GM13976 (cell line): ENCODE results near the gene SNRPA1.

Experiments used
- DNase-seq: peaks from one replicate; pipeline ENCODE4 v3.0.0; 2012; ENCODE audit warnings: low spot score
- CTCF ChIP-seq: IDR thresholded peaks from 2 replicates; pipeline ENCODE4 v1.5.1; 2012; ENCODE audit warnings: borderline replicate concordance, mild to moderate bottlenecking; ENCODE audit not compliant: insufficient read depth; ENCODE audit errors: extremely low read depth, missing control alignments, control extremely low read depth
- in situ Hi-C: fragments of 300-500 bp; cut with MboI; formaldehyde crosslinking; loops from one replicate; pipeline ENCODE4 v1.12.0; 2022; ENCODE audit warnings: low sequenced_read_pairs, mixed read lengths, inconsistent platforms; ENCODE audit not compliant: unreplicated experiment

SNRPA1 gene

DNA sequence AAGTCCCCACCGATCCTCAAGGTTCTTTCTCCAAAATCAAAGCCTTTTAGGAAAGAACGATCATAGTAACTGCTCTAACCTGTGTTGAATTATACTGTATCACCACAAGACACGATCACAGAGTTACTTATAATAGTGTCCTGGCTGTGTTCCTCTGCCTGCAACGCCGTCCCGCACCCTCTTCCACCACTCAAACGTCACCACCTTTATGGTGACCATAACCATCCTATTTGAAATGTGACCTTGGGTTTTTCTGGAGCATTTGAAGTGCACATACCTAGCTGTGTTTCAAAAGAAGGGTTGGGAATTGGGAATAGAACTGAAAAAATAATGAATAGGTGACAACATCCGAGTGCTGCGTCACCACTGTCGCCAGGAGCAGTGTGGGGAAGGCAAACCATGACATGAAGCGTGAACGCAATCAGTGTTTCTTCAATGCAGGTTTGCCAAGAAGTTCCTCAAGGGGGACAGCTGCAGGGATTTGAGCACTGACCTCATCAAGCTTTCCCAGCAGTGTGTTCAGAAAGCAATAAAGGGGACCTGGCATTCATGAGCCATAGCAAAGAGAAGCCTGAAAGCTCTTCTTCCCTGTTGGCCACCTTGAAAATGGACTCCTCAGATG is 17.0 kb downstream of the SNRPA1 start:
- in situ Hi-C loops = no loop called here
- DNase-seq = no peak
- no peak for TF ChIP-seq CTCF

GRCh38 chr15:101277038-101277822 is 17.8 kb downstream of the SNRPA1 start, which contains the start of gene SELENOS:
SELENOS (minus strand) TSS chr15:101277485; CDS start chr15:101277417, 68 bp downstream.
- peak; percentile 94 for DNase-seq
- TF ChIP-seq CTCF = no peak
- in situ Hi-C loops = no loop called here

- no peak for TF ChIP-seq CTCF
- in situ Hi-C loops = no loop called here
- no peak for DNase-seq
These were observed 18.5 kb downstream of the SNRPA1 start for GRCh38 chr15:101276501-101277037.

DNA sequence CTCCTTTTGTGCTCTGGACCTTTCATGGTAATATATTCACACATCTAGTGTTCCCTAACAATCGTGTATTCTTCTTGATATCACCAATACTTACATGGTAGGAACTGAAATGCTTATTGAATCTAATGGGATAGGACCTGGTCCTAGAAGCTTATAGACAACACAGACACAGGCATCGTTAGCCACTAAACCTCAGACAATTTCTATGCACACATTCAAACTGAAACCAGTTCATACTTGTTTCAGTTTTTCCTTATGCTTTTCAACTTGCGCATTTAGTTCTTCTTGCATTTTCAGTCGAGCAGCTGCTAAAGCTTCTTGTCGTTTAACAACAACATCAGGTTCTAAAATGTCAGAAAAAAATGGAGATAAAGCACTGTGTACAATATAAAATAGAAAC is 20.0 kb downstream of the SNRPA1 start:
- in situ Hi-C loops = no loop called here
- peak; percentile 50 for DNase-seq
- no peak for TF ChIP-seq CTCF

DNA sequence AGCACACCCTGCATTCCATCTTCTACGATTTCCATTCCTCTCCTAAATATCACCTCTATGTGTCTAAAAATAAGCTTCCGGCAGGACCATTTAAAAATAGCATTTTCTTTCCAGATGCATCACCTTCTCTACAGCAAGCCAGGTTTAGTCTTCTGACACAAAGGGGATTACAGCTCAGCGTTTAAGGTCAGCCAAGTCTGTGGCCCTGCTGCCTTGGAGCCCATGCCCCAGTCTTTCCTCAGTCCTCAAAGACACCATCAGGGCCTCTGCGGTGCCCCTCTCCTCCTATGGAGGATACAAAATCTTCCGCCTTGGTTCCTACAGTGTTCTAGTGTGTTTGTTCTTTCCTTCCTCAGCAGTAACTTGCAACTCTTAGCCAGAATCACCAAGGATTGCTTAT is 21.5 kb downstream of the SNRPA1 start:
- DNase-seq = no peak
- in situ Hi-C loops = loop anchor here (25.0 kb wide), 1 partner anchor 636 kb away; no protein-coding TSS in a partner anchor
- TF ChIP-seq CTCF = no peak

DNA sequence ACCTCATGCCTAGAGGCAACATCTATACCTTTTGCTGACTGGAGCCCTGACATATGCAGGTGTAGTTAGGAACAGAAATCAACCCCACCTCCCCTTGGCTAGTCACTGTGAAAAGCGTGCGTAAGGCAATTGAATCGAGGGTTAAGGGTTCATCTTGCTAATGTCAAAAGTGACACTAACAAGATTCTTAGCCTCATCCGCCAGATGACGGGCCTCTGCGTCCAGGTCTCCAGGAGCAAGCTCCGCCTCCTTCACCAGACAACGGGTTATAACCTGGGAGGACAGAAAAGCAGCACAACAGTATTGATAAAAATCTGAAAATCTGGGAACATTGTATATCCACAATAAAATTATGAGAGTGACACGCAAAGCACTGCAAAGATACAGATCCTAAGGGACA is 22.5 kb downstream of the SNRPA1 start:
- in situ Hi-C loops = loop anchor here (25.0 kb wide), 1 partner anchor 635 kb away; no protein-coding TSS in a partner anchor
- no peak for TF ChIP-seq CTCF
- DNase-seq = no peak
